Cardiac fibroblast (primary cell): ENCODE measurements around the gene MFRP.

Experiments
- DNase-seq, 2 donors: peaks; one replicate each; pipeline versions ENCODE4 v3.0.0 to v3.0.0-alpha.2; 2010; ENCODE audit warnings: low read depth in 2 of 2
- H3K4me3 ChIP-seq, 2 donors: replicated peaks in 1 of 2; 1 replicate in 1 of 2; 2 replicates in 1 of 2; pipeline ENCODE4 v1.5.1; 2011; ENCODE audit warnings: low read depth in 2 of 2, low read length in 2 of 2, mild to moderate bottlenecking in 2 of 2, moderate library complexity in 1 of 2
- CTCF ChIP-seq: IDR thresholded peaks from one replicate; pipeline ENCODE4 v1.5.1; 2011; ENCODE audit warnings: low read depth, mild to moderate bottlenecking, low read length, inconsistent platforms

Gene MFRP

GRCh38 chr11:119299416-119299815 is 47.1 kb downstream of the MFRP start:
- H3K4me3 ChIP-seq: no peak overlapping the region
- no peak for DNase-seq
- no peak for TF ChIP-seq CTCF

DNA sequence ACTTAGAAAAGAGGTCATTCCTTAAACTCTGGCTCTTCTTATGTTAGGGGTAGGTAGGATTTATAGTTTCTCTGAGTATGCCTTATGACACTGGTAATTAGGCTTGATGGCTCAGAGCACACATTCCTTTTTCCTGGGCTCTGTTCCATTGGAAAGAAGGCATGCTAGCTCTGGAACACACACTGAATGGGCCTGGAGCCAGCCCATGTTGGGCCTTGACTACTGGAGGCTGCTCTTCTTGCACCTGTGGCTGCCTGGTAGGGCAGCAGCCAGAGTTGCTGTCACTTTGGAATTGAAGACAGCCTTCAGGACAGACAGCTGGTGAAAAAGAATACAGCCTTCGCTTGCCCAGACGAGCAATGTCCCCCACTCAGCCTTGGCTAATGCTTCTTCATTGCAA is 47.8 kb downstream of the MFRP start:
- TF ChIP-seq CTCF: no peak
- no peak for DNase-seq
- H3K4me3 ChIP-seq: no peak overlapping the region

GRCh38 chr11:119297938-119298337 is 48.6 kb downstream of the MFRP start:
- DNase-seq: no peak
- no peak overlapping the region for H3K4me3 ChIP-seq
- TF ChIP-seq CTCF: no peak

GRCh38 chr11:119295178-119295577 is 51.3 kb downstream of the MFRP start:
- TF ChIP-seq CTCF: no peak
- DNase-seq: peak; percentile 29 to 38

GRCh38 chr11:119293461-119293860 is 53.0 kb downstream of the MFRP start:
- no peak for TF ChIP-seq CTCF
- DNase-seq: no peak

More at GRCh38 chr11:119295178-119295577, 51.3 kb downstream of the MFRP start:
- H3K4me3 ChIP-seq: no peak overlapping the region

DNA sequence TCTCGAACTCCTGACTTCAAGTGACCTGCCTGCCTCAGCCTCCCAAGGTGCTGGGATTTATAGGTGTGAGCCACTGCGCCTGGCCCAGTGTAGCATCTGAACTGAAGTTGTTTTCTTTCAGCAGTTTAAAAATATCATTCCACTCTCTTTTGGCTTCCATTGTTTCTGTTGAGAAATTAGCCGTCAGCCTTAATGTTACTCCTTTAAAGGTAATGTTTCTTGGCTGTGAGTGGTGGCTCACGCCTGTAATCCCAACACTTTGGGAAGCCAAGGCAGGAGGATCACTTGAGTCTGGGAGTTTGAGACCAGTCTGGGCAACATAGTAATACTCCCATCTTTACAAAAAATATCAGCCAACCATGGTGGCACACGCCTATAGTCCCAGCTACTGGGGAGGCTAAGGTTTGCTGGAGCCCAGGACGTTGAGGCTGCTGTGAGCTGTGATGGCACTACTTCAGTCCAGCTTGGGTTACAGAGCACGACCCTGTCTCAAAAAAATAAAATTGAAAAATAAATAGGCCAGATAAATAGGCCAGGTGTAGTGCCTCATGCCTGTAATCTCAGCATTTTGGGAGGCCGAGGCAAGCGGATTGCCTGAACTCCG is 55.5 kb downstream of the MFRP start:
- no peak for DNase-seq
- TF ChIP-seq CTCF: no peak
- no peak overlapping the region for H3K4me3 ChIP-seq

More at GRCh38 chr11:119293461-119293860, 53.0 kb downstream of the MFRP start:
- H3K4me3 ChIP-seq: no peak overlapping the region
